ENCODE results near the gene RAX2. TPM values are rescaled to one million over a fixed set of nuclear protein-coding genes. Genes with fewer than 3 reads are reported as not detected.

Gene RAX2
- total and polyA plus RNA-seq, 2 donors (not counting 1 experiment from before 2014, with no cell fraction given) = not detected

DNA sequence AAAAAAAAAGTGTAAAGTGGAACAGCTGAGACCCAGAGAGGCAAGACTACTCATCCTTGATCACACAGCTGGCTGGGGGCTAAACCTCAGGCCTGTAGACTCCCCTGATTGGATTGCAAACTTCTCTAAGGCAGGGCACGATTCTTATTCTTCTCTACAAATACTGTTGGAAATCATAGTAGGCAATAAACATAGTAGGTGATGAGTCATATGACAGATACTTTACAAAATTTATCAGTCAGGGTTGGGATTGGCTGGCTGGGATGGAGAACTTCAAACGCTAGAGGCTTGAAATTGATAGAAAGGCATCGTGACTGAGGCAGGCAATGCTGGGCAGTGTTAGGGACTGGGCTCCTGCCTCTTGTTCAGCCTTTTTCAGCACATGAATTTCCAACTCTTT, 20.1 kb upstream of the RAX2 start:
- no peaks in the 10 kb centered on the region for H3K9me3 ChIP-seq (ENCODE audit: control insufficient read depth, insufficient read depth, low read depth, low read length)

DNA sequence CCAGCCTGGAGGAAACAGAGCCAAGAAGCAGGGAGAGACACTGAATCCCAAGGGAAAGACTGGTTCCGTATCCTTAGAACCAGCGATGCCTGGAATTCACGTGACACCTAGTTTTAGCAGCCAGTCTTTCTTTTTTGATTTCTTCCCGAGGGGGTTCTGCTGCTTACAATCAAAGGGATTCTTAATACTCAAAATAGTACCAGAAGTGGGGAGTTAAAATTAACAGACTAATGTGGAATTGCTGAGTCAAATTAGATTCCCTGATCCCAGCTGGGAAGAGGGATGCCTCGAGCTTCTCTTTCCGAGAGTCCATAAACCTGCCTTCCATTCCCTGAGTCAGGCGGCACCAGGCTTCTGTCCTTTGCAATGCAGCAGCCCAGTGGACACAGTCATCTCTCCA, 18.9 kb upstream of the RAX2 start:
- H3K27ac ChIP-seq (ENCODE audit: insufficient read depth, low read length) = no peak overlapping the region
- no peak overlapping the region for H3K4me2 ChIP-seq (ENCODE audit: extremely low read depth, insufficient read depth, low read length)
- H3K4me3 ChIP-seq (replicated peaks in 1 of 4; ENCODE audit: control extremely low read depth in 1 of 4, insufficient read depth in 1 of 4, low read depth in 3 of 4, low read length in 4 of 4) = no peak overlapping the region
- no peaks in the 10 kb centered on the region for H3K4me1 ChIP-seq (ENCODE audit: control insufficient read depth, extremely low read depth, insufficient read depth, low read length)
- H3K36me3 ChIP-seq (ENCODE audit: control insufficient read depth, insufficient read depth, low read length) = no peaks in the 10 kb centered on the region
- H3K9ac ChIP-seq (ENCODE audit: insufficient read depth, low read length) = no peak overlapping the region
- H3K79me2 ChIP-seq (ENCODE audit: control insufficient read depth, insufficient read depth, low read length) = no peaks in the 10 kb centered on the region
- H3K27me3 ChIP-seq (ENCODE audit: control insufficient read depth, insufficient read depth, low read length) = no peaks in the 10 kb centered on the region
- no peaks in the 10 kb centered on the region for H4K20me1 ChIP-seq (ENCODE audit: control insufficient read depth, extremely low read depth, insufficient read depth, low read length)
- DNase-seq (ENCODE audit: low read depth in 2 of 2) = no peak
- no peaks in the 10 kb centered on the region for H3K9me3 ChIP-seq (ENCODE audit: control insufficient read depth, insufficient read depth, low read depth, low read length)
- no peak overlapping the region for H2AFZ ChIP-seq (ENCODE audit: low read length)
- TF ChIP-seq EZH2 (IDR thresholded peaks at IDR 0.05; ENCODE audit: low read length, missing control alignments) = no peak
- TF ChIP-seq, protein P1, sequence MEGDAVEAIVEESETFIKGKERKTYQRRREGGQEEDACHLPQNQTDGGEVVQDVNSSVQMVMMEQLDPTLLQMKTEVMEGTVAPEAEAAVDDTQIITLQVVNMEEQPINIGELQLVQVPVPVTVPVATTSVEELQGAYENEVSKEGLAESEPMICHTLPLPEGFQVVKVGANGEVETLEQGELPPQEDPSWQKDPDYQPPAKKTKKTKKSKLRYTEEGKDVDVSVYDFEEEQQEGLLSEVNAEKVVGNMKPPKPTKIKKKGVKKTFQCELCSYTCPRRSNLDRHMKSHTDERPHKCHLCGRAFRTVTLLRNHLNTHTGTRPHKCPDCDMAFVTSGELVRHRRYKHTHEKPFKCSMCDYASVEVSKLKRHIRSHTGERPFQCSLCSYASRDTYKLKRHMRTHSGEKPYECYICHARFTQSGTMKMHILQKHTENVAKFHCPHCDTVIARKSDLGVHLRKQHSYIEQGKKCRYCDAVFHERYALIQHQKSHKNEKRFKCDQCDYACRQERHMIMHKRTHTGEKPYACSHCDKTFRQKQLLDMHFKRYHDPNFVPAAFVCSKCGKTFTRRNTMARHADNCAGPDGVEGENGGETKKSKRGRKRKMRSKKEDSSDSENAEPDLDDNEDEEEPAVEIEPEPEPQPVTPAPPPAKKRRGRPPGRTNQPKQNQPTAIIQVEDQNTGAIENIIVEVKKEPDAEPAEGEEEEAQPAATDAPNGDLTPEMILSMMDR (conservative IDR thresholded peaks at IDR 0.05 in 1 of 2, IDR thresholded peaks at IDR 0.05 in 1 of 2; ENCODE audit: low read depth in 1 of 2, low read length in 2 of 2) = no peak

More for the DNA sequence above, 20.1 kb upstream of the RAX2 start:
- Histone ChIP-seq H3K79me2 (ENCODE audit: control insufficient read depth, insufficient read depth, low read length) (no peaks in the 10 kb centered on the region), H2AFZ (ENCODE audit: low read length) (no peak overlapping the region), H3K4me1 (ENCODE audit: control insufficient read depth, extremely low read depth, insufficient read depth, low read length) (no peaks in the 10 kb centered on the region), H3K4me2 (ENCODE audit: extremely low read depth, insufficient read depth, low read length) (no peak overlapping the region), H3K27ac (ENCODE audit: insufficient read depth, low read length) (no peak overlapping the region), H3K36me3 (ENCODE audit: control insufficient read depth, insufficient read depth, low read length) (no peaks in the 10 kb centered on the region), H3K9ac (ENCODE audit: insufficient read depth, low read length) (no peak overlapping the region), H4K20me1 (ENCODE audit: control insufficient read depth, extremely low read depth, insufficient read depth, low read length) (no peaks in the 10 kb centered on the region), H3K27me3 (ENCODE audit: control insufficient read depth, insufficient read depth, low read length) (no peaks in the 10 kb centered on the region), H3K4me3 (replicated peaks in 1 of 4; ENCODE audit: control extremely low read depth in 1 of 4, insufficient read depth in 1 of 4, low read depth in 3 of 4, low read length in 4 of 4) (no peak overlapping the region)
- DNase-seq (ENCODE audit: low read depth in 2 of 2) = no peak
- TF ChIP-seq, protein P1 (conservative IDR thresholded peaks at IDR 0.05 in 1 of 2, IDR thresholded peaks at IDR 0.05 in 1 of 2; ENCODE audit: low read depth in 1 of 2, low read length in 2 of 2) = no peak
- TF ChIP-seq EZH2 (IDR thresholded peaks at IDR 0.05; ENCODE audit: low read length, missing control alignments) = no peak

DNA sequence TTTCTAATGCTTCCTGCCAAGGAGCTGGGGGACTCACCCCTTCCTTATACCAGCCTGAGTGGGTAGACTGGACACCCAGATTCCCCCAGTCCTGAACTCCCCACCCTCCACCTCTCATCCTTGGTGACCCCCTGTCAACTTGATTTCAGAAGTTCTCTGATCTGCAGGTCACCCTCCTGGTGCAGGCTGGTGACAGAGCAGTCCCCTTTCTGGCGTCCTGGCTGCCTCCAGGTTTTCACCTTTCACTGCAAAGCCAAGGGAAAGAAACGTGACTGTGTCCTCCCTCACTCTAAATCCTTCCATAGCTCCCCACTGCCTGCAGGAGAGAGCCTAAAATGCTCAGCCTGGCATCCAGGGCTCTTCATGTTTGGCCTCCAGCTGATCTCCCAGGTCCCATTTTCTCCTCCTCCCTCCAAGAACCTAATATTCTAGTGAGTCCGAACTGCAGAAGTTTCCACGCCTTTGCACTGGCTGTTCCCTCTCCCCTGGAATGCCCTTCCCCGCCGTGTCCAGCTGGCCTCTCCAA, 18.2 kb upstream of the RAX2 start:
- Histone ChIP-seq H3K27me3 (ENCODE audit: control insufficient read depth, insufficient read depth, low read length) (no peaks in the 10 kb centered on the region), H2AFZ (ENCODE audit: low read length) (no peak overlapping the region), H3K4me3 (replicated peaks in 1 of 4; ENCODE audit: control extremely low read depth in 1 of 4, insufficient read depth in 1 of 4, low read depth in 3 of 4, low read length in 4 of 4) (no peak overlapping the region), H3K79me2 (ENCODE audit: control insufficient read depth, insufficient read depth, low read length) (no peaks in the 10 kb centered on the region), H4K20me1 (ENCODE audit: control insufficient read depth, extremely low read depth, insufficient read depth, low read length) (no peaks in the 10 kb centered on the region), H3K9ac (ENCODE audit: insufficient read depth, low read length) (no peak overlapping the region), H3K4me1 (ENCODE audit: control insufficient read depth, extremely low read depth, insufficient read depth, low read length) (no peaks in the 10 kb centered on the region), H3K4me2 (ENCODE audit: extremely low read depth, insufficient read depth, low read length) (no peak overlapping the region), H3K27ac (ENCODE audit: insufficient read depth, low read length) (no peak overlapping the region), H3K9me3 (ENCODE audit: control insufficient read depth, insufficient read depth, low read depth, low read length) (no peaks in the 10 kb centered on the region), H3K36me3 (ENCODE audit: control insufficient read depth, insufficient read depth, low read length) (no peaks in the 10 kb centered on the region)
- no peak for TF ChIP-seq EZH2 (IDR thresholded peaks at IDR 0.05; ENCODE audit: low read length, missing control alignments)
- TF ChIP-seq, protein P1 (conservative IDR thresholded peaks at IDR 0.05 in 1 of 2, IDR thresholded peaks at IDR 0.05 in 1 of 2; ENCODE audit: low read depth in 1 of 2, low read length in 2 of 2) = no peak
- DNase-seq (ENCODE audit: low read depth in 2 of 2) = no peak

Data from fibroblast of lung (primary cell).